HG02798 (cell line): ENCODE data around the gene UBALD1.
"Not testable (repeated sequence)": the region's sequence is repeated elsewhere in the genome, so short reads cannot be mapped to it uniquely, and the experiment has no call there.

Experiments used
- ATAC-seq: cut with Tn5 transposase; IDR thresholded peaks from one replicate; pipeline ENCODE4 v1.9.1; 2021; ENCODE audit warnings: mild to moderate bottlenecking; ENCODE audit not compliant: unreplicated experiment, poor library complexity

UBALD1 gene

DNA sequence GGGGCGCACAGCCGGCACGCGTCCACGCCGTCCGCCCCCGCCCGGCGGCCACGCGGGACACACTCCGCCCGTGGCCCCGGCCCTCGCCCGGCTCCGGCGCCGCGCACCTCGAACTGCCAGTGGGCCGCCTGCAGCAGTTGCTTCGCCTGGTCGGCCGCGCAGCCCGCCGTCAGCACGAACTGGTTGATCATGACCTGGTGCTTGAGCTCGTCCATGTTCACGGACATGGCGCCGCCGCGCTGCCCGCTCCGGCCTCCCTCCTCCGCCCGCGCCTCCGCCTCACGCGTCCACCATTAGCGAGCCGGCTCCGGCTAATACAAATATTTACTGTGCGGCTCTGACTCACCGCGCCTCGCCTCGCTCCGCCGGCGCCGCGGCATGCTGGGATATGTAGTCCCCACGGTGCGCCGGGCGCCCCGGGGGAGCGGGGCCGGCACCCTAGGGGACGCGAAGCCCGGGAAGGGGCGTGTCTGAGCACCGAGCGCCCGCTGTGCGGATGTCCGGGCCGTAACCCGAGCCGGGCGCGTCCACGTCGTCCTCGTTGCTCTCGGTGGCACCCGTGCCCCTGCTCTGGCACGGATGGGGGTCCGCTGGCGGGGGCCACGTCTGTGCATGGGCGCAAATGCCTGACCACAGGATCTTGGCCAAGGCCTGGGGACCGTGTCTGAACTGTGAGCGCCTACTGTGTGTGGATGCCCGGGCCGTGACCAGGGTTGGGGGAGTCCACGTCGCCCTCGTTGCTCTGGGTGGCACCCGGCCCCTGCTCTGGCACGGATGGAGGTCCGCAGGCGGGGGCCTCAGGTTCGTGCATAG is at the start of gene UBALD1:
TSS of gene UBALD1 (minus strand) at position 318 of the 813 bp plus-strand sequence. CDS start at position 227, 91 bp downstream.
- peak; percentile 62 for ATAC-seq

DNA sequence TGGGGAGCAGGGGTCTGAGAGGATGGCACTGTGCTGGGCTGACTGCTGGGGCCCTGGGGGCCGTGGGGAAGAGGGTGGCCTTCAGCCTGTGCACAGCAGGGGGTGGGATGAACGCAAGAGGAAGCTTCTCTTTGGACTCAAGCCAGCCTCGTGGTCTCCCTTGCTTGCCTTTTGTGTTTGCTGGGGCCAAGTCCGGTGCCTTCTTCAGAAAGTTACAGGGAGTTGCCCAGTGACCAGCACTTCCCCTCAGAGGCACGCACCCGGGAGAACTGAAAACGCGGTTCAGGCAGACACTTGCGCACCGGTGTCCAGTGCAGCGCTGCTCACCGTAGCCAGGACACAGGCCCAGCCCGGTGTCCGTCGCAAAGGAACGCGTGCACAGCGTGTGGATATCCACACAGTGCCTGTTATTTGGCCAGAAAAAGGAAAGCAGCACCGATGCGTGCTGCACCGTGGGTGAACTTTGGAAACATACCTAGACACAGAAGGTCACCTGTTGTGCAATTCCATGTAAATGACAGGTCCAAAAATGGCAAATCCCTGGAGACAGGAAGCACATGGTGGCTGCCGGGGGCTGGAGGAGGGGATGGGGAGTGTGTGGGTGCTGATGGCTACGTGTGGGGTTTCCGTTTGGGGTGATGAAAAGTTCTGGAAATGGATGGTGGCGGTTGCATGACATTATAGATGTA is 49.2 kb upstream of the UBALD1 start:
- ATAC-seq, result no peak

DNA sequence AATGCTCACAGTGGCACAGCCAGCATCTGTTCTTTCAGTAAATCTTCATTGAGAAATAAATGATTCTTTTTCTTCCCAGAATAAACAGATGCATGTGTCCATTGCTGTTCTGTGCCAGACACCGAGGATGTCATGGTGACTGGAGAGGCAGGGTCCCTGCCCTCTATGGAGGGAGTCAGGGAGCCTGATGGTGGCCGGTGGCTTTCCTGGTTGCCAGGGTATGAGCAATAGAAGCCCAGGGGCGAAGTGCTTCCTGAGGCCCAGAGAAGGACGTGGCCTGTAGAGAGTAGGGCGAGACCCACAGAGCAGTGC is 48.7 kb upstream of the UBALD1 start:
- no peak for ATAC-seq

DNA sequence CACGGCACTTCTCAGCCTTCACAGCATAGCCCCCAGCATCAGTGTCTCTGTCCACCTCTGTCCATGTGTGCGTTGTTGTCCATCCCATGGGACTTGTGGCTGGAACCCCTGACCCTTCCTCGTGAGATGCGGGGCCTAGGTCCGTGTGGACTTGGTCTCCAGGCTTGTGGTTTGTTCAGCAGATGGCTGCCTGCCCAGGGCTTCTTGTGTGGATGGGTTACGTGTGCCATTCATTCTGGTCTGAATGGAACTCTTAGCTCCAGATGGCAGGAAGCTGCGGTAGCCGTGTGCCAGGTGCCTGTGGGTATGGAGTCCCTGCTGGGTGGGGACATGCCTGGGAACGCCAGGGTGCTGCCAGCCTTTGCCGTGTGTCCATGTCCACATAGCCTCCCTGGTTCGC is 47.0 kb upstream of the UBALD1 start:
- ATAC-seq, result no peak

DNA sequence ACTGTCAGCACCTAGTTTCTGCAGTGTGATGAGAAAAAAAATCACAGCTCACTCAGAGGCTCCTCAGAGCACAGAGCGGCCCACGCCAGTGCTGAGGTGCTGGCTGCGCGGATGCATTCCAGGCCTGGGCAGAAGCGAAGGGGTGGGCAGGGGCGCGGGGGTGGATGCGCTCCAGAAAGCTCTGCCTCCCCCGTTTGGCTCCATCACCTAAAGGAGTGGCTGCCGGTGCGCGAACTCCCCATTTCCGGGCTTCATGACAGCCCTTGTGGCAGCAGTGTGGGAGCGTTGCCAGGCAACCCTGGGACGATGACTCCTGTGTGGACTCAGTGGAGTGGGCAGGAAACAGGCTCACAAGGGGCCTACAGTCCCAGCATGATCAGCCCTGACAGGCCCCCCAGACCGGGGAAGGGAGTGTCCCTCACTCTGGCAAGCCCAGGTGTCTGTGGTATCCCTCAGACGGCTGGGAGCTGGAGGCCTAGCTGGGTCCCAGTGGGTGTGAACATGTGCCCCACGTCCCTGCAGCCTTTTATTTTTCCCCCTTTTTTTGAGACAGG is 45.8 kb upstream of the UBALD1 start:
- peak; percentile 34 for ATAC-seq

DNA sequence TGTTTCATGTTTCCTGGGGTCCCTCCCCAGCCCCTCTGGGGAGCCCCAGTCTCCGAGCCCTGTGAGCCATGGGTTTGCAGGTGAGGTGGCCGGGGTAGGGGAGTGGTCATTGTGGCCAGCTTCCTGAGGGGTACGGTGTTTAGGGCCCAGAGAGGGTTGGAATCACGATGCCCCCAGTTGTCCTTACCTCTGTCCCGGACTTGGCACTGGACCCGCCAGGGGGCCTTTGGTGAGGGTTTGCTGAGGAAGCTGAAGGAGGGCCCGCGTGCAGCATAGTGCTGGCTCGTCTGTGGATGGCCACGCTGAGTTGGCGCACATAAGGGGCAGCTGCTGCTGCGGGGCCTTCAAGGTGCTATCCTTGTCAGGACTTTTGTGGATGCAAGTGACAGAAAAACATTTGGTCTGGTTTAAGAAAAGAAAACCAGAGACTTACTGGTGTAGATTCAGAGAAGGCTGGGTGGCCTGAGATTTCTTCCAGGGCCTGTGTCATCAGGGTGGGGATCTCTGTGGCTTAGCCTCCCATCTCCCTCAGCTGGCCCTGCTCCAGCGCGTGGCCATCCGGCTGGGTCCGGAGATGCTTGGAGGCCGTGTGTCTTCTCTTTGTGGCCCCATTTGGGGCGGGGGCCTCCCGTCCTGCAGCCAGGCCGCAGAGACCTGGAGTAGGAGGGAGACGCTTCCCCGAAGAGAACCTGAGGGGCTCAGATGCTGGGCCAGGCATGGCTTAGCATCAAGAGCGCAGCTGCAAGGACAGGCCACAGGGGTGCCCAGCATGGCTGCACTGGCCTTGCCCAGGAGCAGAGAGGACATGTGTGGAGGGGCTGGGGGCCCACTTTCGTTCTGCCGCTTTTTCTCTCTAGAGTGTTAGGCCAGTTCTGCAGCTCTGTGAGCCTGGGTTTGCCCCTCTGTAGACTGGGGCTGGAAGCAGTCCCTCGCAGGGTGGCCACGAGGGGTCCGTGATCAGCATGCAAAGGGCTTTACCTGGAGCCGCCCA is 45.0 kb upstream of the UBALD1 start:
- no peak for ATAC-seq

DNA sequence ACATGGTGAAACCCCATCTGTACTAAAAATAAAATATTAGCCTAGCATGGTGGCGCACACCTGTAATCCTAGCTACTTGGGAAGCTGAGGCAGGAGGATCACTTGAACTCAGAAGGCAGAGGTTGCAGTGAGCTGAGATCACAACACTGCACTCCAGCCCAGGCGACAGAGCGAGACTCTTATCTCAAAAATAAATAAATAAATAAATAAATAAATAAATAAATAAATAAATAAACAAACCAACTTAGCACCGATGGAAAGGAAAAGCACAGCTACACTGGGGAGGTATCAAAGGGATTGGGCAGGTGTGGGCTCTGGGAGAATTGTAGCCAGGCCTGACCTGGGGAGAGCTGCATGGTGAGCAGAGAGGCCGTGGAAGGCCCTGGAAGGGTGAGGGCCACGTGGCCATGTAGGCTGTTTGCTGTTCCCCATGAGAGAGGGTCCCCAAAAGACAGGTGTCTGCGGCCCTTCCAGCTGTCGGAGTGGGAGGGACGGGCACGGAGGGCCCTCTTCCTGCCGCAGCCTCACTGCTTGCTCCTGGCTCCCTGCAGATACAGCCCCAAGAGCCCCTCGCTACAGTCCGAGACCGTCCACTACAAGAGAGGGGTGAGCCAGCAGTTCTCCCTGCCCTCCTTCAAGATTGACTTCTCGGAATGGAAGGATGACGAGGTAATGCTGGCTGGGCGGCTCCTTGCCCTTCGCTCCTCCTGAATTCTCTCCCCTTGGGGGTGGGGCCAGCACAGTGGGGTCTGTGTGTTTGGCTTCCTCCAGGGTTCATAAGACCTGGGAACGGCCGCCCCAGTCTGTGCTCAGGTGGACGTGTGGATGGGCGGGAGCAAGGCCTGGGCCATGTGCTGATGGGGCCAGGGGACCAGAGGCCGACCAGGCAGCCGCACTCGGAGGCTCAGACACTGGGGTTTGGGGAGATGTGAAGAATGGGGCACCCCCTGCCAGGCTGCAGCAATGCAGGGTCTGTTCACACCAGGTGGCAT is 42.3 kb upstream of the UBALD1 start:
- no peak for ATAC-seq

DNA sequence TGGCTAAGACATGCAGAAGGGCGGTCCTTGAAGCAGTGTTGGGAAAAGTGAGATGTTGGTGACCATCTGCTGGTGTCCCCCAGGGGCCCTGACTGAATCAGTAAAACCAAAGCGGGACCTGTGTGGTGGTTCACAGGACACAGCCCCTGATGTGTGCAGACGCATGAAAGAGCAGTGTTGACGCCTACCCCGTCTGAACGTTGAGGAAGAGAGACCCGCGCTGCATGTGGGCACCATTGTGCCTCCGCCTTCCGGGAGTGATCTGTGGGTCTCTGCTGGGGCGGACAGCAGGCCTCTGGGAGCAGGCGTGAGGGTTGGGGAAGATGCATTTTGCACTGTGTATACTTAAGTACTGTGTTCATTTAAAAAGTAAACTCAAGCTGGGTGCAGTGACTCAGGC is 41.5 kb upstream of the UBALD1 start:
- ATAC-seq, result no peak

DNA sequence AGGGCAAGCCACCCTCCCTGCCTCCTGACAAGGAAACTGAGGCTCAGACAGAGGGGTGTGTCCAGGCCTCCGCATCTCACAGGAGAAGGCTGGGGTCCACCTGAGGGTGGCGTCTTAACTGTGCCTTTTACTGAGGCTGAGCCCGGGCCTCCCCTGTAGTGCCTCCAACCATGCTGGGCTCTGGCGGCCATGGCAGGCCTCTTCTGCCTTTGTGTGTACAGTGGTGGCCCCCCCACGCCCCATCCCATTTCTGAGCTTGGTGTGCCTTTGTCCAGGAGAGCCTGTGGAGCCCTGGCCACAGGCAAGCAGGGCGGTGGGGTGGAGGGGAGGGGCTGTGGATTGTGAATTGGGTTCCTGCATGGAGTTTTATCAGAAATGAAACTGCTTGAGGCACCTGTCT is 41.1 kb upstream of the UBALD1 start:
- ATAC-seq, result no peak

DNA sequence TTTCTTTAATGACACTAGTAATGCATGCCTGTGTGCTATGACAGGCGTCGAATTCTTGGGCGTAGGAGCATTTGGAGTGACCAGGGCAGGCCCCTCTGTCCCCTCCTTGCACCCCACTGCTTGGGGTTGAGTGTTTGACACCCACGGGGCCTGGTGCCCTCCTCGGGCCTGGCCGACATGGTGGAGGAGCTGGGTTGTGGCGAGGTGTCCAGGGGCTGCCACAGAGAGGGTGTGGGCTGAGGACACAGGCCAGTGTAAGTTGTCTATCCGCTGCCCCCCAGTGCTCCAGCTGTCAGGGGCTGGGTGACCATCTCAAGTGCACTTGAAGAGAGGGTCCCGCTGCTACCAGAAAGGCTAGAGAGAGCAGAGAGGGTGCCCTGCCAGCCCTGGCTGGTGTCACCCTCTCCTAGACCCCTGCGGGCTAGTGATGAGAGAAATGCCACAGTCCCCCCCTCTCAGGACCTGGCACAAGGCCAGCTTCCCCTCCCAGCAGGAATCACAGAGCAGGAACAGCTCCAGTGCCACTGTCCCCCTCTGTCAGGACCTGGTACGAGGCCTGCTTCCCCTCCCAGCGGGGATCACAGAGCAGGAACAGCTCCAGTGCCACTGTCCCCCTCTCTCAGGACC is 40.4 kb upstream of the UBALD1 start:
- ATAC-seq, result no peak

DNA sequence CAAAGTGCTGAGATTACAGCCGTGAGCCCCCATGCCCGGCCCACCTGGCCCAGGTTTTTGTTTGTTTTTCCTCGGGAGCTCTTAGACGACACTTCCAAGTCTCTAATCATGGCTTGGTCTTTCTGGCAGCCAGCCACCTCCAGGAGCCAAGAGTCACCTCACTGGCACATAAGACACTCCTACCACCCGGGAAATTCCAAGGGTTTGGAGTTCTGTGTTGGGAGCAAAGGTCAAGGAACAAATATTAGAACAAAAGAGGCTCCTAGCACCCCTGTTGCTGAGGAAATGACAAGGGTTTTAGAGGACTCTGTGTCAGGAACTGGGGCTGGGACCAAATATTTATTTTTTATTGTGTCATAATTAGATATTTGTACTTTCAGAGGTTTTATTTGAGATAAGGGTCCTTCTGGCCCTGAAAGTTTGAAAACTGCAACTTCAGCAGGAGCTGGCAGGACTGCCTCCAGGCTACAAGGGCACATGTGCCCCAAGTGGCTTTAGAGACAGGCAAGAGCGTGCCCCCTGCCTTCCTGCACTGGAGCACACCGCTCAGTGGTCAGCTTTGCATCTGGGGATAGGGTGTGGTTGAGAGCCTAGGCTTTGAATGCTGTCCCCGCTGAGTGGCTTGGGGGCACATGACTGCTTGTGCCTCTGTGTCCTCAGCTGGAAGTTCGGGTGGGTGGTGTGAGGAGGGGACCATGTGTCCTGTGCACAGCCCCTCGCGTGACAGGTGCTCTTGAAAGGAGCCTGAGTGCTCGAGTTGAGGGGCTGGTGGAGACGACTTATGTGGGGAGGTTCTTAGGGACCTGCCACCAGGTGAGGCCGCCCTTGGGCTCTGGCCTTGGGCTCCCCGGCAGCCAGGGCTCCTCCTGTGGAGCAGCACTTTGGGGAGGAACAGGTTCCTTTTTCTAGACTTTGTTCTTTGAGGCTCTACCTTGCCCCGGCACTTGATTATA is 39.6 kb upstream of the UBALD1 start:
- no peak for ATAC-seq

DNA sequence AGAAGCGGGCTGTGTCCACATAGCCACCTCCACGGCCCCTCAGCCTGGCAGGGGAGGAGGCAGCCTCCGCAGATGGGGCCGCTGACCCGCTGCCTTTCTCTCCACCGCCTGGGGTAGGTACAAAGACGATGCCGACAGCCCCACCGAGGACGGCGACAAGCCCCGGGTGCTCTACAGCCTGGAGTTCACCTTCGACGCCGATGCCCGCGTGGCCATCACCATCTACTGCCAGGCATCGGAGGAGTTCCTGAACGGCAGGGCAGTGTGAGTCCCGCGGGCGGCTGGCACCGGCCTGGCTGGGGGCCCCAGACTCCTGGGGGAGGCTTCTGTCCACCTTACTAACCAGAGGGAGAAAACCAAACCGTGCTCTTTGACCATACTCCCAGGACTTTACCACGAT is 37.9 kb upstream of the UBALD1 start:
- ATAC-seq, result no peak

DNA sequence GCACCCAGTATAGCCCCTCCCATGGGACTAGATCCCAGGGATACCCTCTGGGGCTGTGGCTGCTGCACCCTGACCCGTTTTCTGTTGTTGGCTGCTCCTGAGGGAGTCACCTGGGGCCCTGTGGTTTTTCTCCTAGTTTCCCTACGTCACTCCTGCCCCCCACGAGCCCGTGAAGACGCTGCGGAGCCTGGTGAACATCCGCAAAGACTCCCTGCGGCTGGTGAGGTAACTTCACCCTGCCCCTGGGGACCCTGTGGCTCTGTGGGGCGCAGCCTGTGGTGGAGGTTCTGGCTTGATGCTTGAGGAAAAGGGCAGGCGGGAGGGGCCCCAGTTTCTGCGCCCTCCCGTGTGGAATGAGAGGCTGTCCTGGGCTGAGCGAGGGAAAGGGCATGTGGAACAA is 37.1 kb upstream of the UBALD1 start:
- ATAC-seq, result no peak

DNA sequence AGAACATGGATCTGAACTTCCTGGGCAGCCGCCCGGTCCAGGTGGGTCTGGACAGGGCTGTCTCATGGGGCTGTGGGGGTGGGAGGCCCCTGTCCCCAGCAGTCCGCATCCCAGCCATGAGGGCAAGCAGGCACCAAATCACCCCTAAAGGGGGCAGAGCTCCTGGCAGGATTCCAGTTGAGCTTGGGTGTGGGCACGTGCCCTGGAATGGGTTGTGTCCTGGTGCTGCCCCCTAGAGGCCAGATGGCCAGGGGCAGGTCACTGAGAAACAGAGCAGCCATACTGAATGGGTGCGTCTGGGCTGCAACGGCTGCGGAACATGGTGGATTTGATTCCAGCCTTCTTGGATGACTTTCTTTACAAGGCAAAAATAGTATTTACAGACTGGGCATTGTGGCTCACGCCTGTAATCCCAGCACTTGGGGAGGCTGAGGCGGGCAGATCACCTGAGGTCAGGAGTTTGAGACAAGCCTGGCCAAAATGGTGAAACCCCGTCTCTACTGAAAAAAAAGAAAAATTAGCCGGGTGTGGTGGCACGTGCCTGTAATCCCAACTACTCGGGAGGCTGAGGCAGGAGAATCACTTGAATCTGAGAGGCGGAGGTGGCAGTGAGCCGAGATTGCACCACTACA is 35.9 kb upstream of the UBALD1 start:
- not testable (repeated sequence) for ATAC-seq

DNA sequence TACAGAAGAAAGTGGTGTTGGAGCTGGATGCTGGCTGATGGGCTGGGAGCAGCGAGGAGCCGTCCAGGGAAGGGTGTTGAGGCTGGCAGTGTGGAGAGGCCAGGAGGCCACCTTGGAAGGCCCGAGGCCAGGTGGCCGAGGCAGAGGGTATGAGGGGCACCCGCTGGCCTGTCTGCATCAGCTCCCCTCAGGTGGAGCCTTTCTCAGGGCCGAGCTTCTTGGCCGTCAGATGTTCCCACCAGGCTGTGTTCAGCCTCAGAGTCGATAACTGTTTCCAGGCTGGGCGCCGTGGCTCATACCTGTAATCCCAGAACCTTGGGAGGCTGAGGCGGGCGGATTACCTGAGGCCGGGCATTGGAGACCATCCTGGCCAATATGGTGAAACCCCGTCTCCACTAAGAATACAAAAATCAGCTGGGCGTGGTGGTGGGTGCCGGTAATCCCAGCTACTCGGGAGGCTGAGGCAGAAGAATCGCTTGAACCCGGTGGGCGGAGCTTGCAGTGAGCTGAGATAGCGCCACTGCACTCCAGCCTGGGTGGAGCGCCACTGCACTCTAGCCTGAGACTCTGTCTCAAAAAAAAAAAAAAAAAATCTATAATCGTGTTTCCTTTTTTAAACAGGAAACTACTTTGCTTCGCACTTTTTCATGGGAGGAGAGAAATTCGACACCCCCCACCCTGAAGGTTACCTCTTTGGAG is 35.2 kb upstream of the UBALD1 start:
- no peak for ATAC-seq

DNA sequence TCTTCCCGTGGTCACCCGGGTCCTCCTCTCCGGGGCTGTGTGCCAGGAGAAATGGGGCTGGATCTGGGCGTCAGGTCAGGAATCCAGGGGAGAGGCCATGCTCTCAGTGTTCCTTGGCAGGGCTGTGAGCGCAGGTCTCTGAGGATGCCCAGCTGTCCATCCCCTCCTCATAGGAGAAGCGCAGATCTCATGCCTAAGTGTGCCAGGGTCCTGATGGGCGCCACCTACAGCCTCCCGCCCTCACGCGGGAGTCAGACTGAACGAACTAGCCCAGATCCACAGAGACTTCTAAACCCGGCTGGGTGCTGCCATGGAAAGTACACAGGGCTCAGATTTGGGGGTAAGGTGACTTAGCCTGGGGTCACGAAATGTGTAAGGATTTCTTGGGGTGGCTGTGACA is 34.2 kb upstream of the UBALD1 start:
- ATAC-seq, result no peak

DNA sequence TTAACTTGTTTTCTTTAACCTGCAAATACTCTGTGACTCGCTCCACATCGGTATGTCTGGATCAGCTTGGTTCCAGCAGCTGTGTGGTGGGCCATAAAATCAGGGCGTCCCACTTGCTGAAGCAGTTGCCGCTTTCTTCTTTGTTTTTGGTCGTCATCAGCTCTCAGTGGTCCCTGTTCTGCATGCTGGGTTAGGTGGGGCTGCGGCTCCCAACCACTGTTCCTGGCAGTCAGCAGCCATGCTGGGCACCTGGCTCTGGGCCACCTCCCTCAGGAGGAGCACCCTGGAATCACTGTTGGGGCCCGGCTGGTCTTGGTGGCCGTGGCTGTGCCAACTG is 32.9 kb upstream of the UBALD1 start:
- ATAC-seq, result no peak
